Measurements from ENCODE around the gene CPAMD8. TPM values are rescaled to one million over a fixed set of nuclear protein-coding genes. Genes with fewer than 3 reads are reported as not detected.

Gene CPAMD8
- total and polyA plus RNA-seq, 9 donors: 2.4 to 13.0 (median 7.9) TPM

DNA sequence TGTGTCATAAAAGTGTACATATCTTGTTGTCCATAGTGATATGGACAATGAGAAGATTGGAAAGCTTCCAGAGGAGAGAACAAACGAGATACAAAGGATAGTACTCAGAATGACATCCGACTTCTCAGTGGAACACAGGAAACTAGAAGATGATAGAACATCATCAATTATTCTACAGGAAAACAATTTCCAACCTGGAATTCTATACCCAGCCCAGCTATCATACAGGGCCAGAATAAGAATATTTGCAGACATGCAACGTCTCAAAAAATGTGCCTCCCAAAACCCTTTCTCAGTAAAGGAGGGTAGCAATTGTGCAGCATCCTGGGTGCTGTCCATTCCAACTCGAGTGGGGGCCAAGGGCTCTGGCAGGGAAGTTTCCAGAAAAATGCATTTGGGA, 113.8 kb downstream of the CPAMD8 start:
- Histone ChIP-seq H3K36me3 (no peaks in the 10 kb centered on the region), H3K4me3 (no peak overlapping the region), H3K27ac (no peak overlapping the region), H3K9me3 (peaks cover 0 to 14% of the 10 kb centered on the region in 2 donors), H3K27me3 (no peaks in the 10 kb centered on the region), H3K4me1 (ENCODE audit: insufficient read depth) (no peaks in the 10 kb centered on the region)
- DNase-seq: no peak
- intact Hi-C loops (cut with DNase I): no loop called here
- 82 to 87% (median 87%) methylated on average over 4 of the region's 4 CpGs for WGBS, 3 donors
- TF ChIP-seq POLR2A (IDR thresholded peaks at IDR 0.05) (no peak), EP300 (IDR thresholded peaks at IDR 0.05) (no peak)
- TF ChIP-seq, protein P1, sequence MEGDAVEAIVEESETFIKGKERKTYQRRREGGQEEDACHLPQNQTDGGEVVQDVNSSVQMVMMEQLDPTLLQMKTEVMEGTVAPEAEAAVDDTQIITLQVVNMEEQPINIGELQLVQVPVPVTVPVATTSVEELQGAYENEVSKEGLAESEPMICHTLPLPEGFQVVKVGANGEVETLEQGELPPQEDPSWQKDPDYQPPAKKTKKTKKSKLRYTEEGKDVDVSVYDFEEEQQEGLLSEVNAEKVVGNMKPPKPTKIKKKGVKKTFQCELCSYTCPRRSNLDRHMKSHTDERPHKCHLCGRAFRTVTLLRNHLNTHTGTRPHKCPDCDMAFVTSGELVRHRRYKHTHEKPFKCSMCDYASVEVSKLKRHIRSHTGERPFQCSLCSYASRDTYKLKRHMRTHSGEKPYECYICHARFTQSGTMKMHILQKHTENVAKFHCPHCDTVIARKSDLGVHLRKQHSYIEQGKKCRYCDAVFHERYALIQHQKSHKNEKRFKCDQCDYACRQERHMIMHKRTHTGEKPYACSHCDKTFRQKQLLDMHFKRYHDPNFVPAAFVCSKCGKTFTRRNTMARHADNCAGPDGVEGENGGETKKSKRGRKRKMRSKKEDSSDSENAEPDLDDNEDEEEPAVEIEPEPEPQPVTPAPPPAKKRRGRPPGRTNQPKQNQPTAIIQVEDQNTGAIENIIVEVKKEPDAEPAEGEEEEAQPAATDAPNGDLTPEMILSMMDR (IDR thresholded peaks at IDR 0.05): no peak

DNA sequence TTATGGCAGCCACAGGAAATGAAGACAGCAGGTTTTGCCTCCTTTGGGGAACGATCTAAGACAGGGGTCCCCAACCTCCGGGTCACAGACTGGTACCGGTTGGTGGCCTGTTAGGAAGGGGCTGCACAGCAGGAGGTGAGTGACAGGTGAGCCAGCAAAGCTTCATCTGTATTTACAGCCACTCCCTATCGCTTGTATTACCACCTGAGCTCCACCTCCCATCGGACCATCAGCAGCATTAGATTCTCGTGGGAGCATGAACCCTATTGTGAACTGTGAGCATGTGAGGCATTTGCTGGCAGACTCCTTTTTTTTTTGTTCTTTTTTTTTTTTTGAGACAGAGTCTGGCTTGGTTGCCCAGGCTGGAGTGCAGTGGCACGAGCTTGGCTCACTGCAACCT, 115.6 kb downstream of the CPAMD8 start:
- H3K27ac ChIP-seq: no peak overlapping the region
- WGBS, 3 donors: 93 to 95% (median 93%) methylated on average over 7 of the region's 7 CpGs
- H3K27me3 ChIP-seq: no peaks in the 10 kb centered on the region
- no peak for DNase-seq
- intact Hi-C loops (cut with DNase I): no loop called here
- no peak for TF ChIP-seq POLR2A (IDR thresholded peaks at IDR 0.05)
- TF ChIP-seq, protein P1 (IDR thresholded peaks at IDR 0.05): no peak
- no peak for TF ChIP-seq EP300 (IDR thresholded peaks at IDR 0.05)
- H3K4me1 ChIP-seq (ENCODE audit: insufficient read depth): no peaks in the 10 kb centered on the region
- no peaks in the 10 kb centered on the region for H3K36me3 ChIP-seq
- H3K4me3 ChIP-seq: no peak overlapping the region
- H3K9me3 ChIP-seq: peaks cover 0 to 14% of the 10 kb centered on the region in 2 donors

DNA sequence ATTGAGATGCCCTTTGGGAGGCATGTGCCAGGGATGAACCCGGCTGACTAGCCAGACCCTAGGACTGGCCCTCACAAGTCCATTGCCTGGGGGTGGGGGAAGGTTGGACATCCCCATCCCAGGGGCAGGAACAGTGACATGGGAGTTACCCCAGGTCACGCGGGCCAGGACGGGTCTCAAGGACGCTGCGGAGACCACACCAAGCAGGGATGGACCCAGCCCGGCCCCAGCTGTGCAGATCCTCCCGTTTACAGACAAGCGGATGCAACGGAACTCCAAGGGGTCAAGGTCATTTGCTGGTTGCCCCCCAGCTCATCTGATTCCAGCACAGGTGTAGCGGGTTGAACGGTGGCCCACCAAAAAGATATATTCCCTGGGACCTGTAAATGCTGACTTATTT, 117.9 kb downstream of the CPAMD8 start:
- no peak for TF ChIP-seq POLR2A (IDR thresholded peaks at IDR 0.05)
- TF ChIP-seq EP300 (IDR thresholded peaks at IDR 0.05): no peak
- TF ChIP-seq, protein P1 (IDR thresholded peaks at IDR 0.05): no peak
- Histone ChIP-seq H3K4me3 (no peak overlapping the region), H3K27me3 (no peaks in the 10 kb centered on the region), H3K36me3 (no peaks in the 10 kb centered on the region), H3K9me3 (peaks cover 0 to 8% of the 10 kb centered on the region in 2 donors), H3K4me1 (ENCODE audit: insufficient read depth) (no peaks in the 10 kb centered on the region), H3K27ac (no peak overlapping the region)
- 62 to 84% (median 70%) methylated on average over 12 of the region's 12 CpGs for WGBS, 3 donors
- intact Hi-C loops (cut with DNase I): no loop called here
- DNase-seq: no peak

DNA sequence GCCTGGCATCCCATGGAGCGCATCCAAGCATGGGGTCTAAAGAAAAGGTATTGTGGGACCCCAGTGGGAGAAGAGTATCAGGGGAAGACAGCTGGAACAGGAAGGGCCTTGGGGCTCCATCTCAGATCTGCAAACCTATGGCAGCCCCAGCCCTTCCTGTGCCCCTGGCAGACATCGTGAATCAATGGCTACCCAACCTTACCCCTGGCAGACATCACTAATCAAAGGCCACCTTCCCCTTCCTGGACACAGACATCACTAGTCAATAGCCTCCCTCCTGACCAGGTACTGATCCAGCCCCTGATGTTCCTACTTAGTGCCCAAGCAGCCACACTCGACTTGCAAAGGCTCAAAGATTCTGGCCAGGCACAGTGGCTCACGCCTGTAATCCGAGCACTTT, 122.0 kb downstream of the CPAMD8 start:
- no peak overlapping the region for H3K27ac ChIP-seq
- WGBS, 3 donors: 61 to 97% (median 88%) methylated on average over 5 of the region's 5 CpGs
- TF ChIP-seq EP300 (IDR thresholded peaks at IDR 0.05) (no peak), POLR2A (IDR thresholded peaks at IDR 0.05) (no peak)
- TF ChIP-seq, protein P1 (IDR thresholded peaks at IDR 0.05): no peak
- no peaks in the 10 kb centered on the region for H3K36me3 ChIP-seq
- H3K4me1 ChIP-seq (ENCODE audit: insufficient read depth): no peaks in the 10 kb centered on the region
- intact Hi-C loops (cut with DNase I): no loop called here
- no peaks in the 10 kb centered on the region for H3K9me3 ChIP-seq
- H3K4me3 ChIP-seq: no peak overlapping the region
- no peak for DNase-seq
- no peaks in the 10 kb centered on the region for H3K27me3 ChIP-seq

Data from ovary (tissue), 9 donors.